MV-4-11 (cell line): Measurements from ENCODE around the gene TTC39B.
"Not testable (repeated sequence)": the region's sequence is repeated elsewhere in the genome, so short reads cannot be mapped to it uniquely, and the experiment has no call there.

Source experiments
- DNase-seq: peaks from one replicate; lab custom pipeline; 2025; lab: John Stamatoyannopoulos, UW

TTC39B gene

DNA sequence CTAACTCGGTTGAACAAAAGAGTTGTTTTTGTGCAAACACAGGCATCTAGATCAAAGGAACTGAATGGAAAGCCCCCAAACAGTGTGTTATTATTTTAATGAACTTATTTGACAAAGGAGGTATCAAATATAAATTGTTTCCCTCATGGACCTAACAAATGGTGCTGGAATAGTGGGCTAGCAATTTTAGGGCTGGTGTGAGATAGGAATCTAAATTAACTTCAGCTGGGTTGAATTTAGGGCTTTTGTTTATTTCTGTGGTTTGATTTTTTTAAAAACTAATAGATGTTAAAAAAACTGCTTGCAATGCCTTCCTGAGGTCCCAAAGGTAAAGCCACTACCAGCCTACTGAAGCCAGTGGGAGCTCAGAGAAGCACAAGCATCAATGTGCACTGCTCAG is 42.1 kb downstream of the TTC39B start:
- no peak for DNase-seq

DNA sequence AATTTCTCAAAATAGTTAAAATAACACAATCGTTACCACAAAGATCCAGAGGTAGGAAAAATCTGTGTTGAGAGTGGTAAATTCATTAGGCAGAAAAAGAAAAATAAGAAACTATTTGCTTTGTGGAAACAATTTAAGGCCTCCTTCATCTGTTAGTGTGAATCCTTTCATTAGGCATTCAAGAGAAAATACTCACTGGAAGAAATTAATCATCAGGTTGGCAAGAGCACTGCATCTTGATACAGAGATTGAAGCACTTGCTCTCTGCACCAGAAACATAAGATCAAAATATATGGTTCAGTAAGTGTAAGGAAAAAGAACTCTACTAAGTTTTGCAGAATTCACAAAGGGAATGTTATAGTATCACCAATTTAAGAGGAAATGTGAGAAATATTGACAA is 44.4 kb downstream of the TTC39B start:
- DNase-seq = no peak

DNA sequence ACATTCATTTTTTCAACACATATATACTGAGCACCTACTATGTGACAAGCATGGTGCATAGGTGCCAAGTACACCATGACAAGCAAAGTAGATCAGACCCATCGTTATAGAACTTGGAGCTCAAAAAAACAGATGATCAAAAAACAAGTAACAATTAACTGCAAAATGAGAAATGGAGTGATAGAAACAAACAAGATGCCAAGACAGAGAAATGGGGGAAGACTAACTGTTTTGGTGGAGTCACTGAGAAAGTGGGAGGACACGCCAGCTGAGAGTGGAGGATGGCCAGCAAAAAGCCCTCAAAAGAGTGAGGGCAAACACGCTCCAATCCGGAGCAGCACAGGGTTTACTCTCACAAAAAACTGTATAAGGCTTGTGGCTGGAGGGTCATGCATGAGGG is 50.6 kb downstream of the TTC39B start:
- no peak for DNase-seq

DNA sequence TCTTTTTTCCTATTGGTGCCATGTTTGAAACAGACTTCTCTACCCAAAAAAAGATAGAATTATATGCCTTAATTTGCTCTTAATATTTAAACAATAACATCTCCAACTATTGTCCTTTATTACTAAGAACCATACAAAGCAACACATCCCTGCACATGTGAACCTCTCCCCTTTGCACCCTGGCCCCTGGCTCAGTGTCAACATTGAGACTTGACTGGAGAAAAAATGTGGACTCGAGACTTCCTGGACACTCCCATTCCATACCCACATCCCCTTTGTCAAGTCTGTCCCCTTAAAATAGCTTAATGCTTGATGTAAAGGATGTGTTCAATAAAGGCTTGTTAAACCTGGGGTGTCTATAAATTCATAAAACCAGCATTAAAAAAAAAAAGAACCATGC is 53.2 kb downstream of the TTC39B start:
- no peak for DNase-seq

DNA sequence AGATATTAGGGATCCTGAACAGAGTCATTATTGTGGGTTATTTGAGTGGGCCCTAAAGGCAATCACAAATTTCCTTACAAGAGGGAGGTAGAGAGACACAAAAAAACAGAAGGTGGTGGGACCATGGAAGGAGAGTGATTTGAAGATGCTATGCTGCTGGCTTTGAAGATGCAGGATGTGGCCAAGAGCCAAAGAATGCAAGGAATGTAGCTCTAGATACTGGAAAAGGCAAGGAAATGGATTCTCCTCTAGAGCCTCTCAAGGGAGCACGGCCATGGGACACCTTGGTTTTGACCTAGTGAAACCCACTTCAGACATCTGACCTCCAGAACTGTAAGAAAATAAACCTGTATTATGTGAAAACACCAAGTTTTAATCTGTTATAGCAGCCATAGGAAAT is 53.8 kb downstream of the TTC39B start:
- DNase-seq = no peak

DNA sequence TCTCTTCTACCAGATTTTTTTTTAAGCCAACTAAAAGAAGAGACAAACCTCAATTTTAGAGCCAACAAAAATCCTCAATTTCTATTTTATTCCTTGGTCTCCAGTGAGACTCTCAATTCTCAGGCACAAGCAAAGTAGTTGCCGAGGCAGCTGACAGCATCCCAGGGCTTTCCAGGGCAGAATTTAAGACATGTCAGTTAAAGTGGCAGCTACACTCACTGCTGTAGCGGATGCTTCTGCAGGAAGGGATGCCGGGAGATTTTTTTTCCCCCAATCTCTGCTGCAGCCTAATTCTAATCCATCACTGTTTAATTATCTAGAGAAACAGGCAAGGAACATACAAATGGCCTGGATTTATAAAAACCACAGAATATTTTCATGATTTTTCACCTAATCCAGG is 57.0 kb downstream of the TTC39B start:
- DNase-seq = no peak

DNA sequence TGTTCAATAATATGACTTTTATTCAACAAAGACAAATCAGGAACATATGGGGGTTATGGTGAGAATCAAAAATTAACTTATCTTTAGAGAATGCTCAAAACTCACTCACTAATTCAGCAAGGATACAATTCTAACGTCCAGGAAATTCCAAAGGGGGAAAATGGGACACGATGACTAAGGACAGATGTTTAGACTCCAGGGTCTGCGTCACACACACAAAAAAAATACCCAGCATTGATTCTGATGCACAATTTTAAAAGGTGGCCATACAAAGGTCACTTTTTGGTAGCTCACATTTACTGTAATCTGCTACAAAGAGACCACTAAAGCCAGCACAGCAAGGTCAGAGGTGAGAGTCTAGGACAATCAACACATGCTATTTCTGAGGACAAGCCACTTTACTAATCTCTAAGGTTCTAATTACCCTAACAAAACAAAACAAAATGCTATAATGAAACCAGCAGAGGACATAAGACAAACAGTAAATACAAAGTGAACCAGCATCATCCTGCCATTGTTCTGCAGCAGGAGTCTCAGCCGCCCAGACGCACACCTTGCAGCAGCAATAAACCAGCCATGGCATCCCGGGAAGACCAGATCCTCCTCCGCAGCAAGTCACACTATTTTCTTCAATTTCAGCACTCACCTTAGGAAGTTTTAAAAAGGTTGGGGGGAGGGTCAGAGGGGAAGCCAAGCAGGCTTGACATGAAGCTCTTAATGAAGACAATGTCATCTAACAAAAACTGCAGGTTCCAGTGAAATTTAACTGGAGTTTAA is 57.8 kb downstream of the TTC39B start:
- DNase-seq = no peak

DNA sequence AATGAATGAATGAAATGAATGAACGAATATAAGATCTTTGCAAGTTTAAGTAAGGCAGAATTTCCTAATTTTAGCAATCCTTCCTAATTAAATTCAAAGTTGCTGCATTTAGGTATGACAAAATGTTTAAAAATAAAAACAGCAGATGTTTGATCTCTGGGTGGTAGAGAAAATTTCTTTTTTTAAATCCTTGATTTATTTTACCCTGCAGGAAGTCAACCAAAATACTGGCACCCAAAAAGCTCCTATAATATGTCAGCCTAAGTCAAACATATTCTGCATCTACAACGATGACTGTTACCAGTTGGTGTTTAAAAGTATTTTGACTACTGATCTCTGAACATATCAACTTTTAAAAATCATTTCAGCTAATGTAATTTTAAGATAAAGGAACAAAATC is 58.4 kb downstream of the TTC39B start:
- DNase-seq = no peak

DNA sequence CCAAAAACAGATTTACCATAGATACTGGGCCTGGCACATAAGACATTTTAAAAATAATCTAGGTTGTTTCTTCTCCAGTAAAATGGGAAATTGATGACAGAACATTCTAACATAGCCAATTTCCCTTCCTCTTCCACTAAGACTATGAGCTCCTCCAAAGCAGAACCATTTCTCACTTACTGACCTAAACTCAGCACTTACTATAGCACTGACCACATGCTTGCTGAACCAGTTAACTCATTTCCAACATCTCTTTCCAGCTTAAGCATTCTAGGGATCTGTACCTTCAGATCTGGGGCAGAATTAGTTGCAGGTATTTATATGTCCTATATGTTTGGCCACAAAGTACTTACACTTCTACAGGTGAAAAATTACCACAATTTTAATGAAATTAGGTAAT is 58.9 kb downstream of the TTC39B start:
- DNase-seq = peak; percentile 55

DNA sequence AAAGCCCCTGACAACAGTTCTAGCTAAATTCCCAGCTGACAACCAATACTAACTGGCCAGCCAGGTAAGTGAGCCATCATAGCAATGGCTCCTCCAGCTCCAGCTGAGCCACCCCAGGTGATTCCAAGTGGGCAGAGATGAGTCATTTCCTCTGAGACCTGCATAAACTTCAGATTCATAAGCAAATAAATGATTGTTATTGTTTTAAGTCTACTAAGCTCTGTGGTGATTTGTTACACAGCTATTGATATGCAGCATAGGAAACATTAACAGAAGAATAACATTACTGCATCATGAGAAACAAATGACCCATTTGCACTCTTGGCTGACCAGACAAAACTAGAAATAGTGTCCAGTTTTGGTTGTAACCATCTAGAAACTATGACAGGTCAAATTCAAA is 60.3 kb downstream of the TTC39B start:
- DNase-seq = no peak

DNA sequence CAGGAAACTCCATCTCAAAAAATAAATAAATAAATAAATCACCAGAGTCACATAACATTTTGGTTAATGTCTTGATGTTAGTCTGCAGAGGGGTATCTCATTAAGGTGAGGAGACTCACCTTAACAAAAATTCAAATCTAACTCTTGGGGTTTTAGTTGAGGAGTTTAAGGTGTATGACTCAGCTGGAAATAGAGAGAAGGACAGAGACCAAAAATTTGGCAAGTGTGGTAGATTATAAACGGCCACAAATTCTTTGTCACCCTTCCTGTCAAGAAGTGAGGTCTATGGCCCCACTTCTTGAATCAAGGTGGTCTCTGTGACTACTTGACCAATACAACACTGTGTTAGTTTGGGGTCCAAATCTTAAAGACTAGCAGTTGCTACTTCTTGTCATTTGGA is 60.8 kb downstream of the TTC39B start:
- no peak for DNase-seq

DNA sequence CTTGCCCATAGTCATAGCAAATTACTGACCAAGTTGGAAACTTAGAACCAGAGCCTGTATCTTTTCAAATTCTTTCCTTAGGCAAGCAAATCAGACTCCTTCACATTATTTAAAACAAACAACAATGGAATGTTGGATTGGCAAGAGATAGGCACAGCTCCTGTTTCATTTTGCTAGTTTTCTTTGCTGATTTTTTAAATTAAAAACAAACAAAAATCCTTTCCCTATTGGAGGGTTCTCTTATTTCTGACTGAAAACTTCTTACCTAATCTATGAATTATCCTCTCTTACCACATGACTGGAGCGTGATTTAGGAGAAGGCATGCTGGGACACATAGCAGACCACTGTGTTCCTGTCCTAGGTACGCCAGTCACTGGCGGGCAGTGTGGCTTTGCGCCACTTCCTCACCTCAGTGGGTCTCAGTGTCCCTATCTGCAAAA is 63.0 kb downstream of the TTC39B start:
- DNase-seq = no peak

DNA sequence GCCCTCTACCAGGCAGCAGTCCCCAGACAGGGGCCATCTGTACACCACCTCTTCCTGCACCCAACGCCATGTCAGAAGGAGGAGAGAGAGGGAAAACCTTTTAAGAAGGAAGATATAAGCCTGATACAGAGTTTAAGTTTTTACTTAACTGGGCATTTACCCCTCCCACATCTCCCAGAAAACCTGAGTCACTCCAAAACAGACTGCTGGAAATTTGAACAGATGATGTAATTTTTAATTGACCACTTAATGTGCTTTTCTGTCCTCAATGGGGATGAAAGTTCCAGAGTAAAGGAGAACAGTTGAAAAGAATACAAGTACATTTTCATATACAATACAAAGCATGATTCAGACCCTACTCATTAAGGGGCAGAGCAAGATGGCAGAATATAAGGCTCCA is 63.9 kb downstream of the TTC39B start:
- no peak for DNase-seq

DNA sequence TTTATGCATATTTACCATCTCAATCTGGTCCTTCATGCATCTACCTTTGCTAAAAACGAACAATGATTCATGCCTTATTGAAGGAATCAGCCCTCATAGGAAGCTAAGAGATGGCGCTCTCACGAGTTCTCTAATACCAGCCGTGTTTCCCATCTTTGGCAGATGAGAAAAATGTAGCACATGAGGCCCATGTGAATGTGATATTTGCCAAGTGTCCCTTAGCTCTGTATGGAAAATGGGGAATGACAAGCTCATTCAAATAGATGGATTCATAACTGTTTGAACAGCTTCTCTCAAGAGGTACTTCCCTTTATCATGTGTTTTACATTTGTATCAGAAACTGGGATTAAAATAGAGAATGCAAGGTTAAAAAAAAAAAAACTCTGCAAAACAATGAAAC is 66.1 kb downstream of the TTC39B start:
- no peak for DNase-seq

DNA sequence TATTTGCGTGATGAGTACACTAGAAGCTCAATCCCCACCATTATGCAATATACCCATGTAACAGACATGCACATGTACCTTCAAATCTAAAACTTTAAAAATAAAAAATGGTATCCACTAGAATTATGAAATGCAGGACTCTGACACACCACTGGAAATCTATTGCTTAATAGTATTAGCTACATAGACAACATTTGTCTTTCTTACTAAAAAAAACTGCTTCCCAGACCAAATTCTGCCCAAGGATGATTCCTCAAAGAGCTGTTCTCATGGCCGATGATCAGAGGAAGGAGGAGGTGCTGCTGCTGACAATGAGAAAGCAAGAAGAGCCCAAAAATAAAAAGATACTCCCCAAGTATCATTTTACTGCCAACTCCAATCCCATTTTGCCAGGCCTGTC is 67.2 kb downstream of the TTC39B start:
- DNase-seq = no peak

DNA sequence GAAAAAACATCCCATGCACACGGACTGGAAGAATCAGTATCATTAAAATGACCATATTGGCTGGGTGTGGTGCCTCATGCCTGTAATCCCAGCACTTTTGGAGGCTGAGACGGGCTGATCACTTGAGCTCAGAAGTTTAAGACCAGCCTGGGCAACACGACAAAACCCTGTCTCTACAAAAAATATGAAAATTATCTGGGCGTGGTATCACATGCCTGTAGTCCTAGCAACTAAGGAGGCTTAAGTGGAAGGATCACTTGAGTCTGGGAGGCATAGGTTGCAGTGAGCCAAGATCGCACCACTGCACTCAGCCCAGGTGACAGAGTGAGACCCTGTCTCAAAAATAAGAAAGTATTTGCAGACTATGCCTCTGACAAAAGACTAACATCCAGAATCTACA is 68.4 kb downstream of the TTC39B start:
- DNase-seq = no peak

DNA sequence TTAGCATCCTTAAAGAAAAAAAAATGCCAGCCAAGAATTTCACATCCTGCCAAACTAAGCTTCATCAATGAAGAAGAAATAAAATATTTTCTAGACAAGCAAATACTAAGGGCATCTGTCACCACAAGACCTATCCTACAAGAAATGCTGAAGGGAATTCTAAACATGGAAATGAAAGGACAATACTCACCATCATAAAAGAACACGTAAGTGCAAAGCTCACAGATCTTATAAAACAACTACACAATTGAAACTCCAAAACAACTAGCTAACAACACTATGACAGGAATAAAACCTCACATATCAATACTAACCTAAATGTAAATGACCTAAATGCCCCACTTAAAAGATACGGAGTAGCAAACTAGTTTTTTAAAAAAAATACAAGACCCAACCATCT is 71.4 kb downstream of the TTC39B start:
- no peak for DNase-seq

DNA sequence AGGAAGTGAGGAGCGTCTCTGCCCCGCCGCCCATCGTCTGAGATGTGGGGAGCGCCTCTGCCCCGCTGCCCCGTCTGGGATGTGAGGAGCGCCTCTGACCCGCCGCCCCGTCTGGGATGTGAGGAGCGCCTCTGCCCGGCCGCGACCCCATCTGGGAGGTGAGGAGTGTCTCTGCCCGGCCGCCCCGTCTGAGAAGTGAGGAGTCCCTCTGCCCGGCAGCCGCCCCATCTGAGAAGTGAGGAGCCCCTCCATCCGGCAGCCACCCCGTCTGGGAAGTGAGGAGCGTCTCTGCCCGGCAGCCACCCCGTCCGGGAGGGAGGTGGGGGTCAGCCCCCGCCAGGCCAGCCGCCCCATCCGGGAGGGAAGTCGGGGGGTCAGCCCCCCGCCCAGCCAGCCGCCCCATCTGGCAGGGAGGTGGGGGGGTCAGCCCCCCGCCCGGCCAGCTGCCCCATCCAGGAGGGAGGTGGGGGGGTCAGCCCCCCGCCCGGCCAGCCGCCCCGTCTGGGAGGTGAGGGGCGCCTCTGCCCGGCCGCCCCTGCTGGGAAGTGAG is 73.0 kb downstream of the TTC39B start:
- not testable (repeated sequence) for DNase-seq

DNA sequence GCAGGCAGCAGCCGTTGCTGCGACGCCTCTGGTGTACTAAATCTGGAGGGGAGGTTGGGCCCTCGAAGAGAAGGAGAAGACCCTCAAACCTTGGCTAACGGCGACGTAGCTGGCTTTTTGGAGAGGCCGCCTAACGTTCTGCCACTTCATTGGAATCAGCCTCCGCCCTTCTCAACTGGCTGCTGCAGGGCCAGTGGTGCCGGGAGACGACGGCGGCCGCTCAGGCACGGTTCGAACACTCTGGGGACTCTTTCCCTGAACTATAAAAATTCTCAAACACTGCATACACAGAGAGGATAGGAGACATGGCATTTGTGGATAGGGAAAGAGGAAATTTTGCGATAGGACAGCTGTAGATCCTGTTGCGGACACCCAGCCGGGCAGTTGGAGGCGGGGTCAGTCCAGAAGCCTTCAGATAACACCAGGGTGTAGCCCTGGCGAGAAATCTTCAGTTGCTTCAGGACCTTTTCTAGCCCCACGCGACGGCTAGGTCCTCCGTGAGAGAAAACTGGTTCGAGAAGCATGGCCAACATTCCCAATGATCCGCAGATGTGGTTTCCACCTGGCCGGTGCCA is 74.2 kb downstream of the TTC39B start:
- DNase-seq = not testable (repeated sequence)

DNA sequence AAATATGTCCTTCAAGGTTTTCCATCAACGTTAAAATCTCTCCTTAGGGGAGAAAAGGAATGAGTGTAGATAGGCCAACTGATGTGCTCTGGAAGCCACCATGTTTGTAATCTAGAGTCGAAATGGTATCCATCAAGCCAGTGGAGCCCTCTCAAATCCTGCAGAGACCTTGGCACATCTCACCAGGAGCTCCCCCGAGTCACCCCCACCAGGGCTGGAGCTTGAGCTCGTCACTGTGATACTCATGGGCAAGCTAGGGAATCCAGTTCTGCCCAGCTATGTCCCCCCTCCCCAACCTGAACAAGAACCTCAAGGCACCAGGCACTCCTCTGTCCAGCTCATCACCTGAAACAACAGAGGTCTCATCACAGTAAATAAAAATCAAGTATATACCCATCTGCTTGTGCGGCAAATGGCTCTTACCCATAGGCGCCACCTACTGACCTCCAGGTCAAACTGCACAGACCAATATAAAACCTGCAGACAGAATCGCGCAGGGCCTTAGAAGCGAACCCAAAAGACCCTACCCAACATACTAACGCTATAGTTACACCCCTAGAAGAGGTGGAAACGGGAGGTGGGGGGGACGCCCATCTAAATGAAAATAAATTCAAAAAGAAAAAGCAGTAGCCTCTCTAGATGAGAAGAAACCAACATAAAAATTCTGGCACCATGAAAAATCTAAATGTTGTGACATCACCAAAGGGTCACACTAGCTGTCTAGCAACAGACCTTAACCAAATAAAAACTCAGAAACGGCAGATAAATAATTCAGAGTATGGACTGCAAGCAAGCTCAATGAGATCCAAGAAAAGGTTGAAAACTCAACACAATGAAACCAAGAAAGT is 75.0 kb downstream of the TTC39B start:
- no peak for DNase-seq

DNA sequence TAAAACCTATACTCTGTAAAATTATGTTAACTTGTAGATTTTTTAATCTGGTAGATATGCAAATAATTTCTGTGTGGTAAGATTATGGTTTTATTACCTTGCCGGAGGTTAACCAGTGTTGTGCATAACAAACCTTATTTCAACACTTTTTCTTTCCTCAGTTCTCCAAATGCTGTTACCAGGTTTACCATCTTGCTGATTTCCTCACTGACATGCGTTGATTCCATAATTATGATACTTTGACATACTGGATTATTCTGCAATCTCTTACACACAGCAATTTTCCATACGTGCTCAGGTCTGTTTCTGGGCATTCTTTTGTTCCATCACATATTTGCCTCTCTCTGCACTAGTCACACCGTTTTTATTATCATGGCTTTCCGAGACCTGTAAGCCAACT is 77.6 kb downstream of the TTC39B start:
- no peak for DNase-seq

DNA sequence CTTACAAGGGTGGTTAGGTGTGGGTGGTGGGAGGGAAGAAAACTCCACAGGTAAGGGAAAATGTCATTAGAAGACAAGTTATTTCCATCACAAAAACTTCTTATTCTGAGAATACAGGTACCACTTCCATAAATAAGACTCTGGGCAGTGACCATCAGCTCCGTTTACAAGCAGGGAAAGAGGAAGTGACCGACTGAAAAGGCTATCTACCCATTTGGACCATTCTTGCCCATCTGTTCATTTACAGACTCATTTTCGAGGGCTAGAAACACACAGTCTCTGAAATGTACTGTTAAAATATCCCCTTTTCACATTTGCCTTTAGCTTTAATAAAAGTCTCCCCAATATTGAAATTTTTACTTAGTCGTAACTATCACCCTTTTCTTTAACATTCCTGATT is 79.5 kb downstream of the TTC39B start:
- DNase-seq = peak; percentile 24
